GM12891 (cell line): ENCODE measurements around the gene SPRY2.

Experiments used
- POLR2A ChIP-seq: IDR thresholded peaks from 2 replicates; pipeline ENCODE4 v1.6.1; 2011; ENCODE audit warnings: low read depth, low read length, control low read depth
- POLR2AphosphoS5 ChIP-seq: IDR thresholded peaks from 2 replicates; pipeline ENCODE4 v1.6.1; 2011; ENCODE audit warnings: low read depth, low read length, control low read depth
- TAF1 ChIP-seq: IDR thresholded peaks from 2 replicates; pipeline ENCODE4 v1.6.1; 2011; ENCODE audit warnings: low read depth, low read length, control low read depth

- TF ChIP-seq POLR2AphosphoS5 = no peak
- no peak for TF ChIP-seq POLR2A
- TF ChIP-seq TAF1 = no peak
These were observed 35.6 kb upstream of the SPRY2 start for GRCh38 chr13:80376554-80376953.
